DOHH2 (cell line): ENCODE data around the gene RFPL3.

ENCODE experiments used
- H3F3A ChIP-seq: fragments of 200-600 bp; sonication (generic), shearing (Covaris generic); 2 replicates; pipeline ENCODE4 v1.6.0; 2016; ENCODE audit warnings: antibody characterized with exemption, mild to moderate bottlenecking; ENCODE audit not compliant: control insufficient read depth, insufficient read depth
- H3K27ac ChIP-seq: fragments of 200-600 bp; sonication (generic); 2 replicates; pipeline ENCODE4 v1.5.1; 2014; ENCODE audit warnings: low read depth, mild to moderate bottlenecking, low read length, moderate library complexity
- H3K27me3 ChIP-seq: fragments of 200-600 bp; sonication (generic); 2 replicates; pipeline ENCODE4 v1.6.1; 2014; ENCODE audit warnings: mild to moderate bottlenecking, low read length, mixed read lengths; ENCODE audit not compliant: control insufficient read depth
- H3K36me3 ChIP-seq: fragments of 200-600 bp; sonication (generic); 2 replicates; pipeline ENCODE4 v1.6.1; 2014; ENCODE audit warnings: mild to moderate bottlenecking, low read length, moderate library complexity, mixed read lengths; ENCODE audit not compliant: control insufficient read depth
- H3K4me1 ChIP-seq: fragments of 200-600 bp; sonication (generic); 2 replicates; pipeline ENCODE4 v1.6.1; 2014; ENCODE audit warnings: mild to moderate bottlenecking, low read length, mixed read lengths; ENCODE audit not compliant: control insufficient read depth
- H3K4me2 ChIP-seq: fragments of 200-600 bp; sonication (generic); 2 replicates; pipeline ENCODE4 v1.6.0; 2014; ENCODE audit warnings: mild to moderate bottlenecking, low read length, moderate library complexity
- H3K4me3 ChIP-seq: fragments of 200-600 bp; sonication (generic); 2 replicates; pipeline ENCODE4 v1.5.1; 2014; ENCODE audit warnings: mild to moderate bottlenecking, low read length, mixed read lengths
- H3K79me2 ChIP-seq: fragments of 200-600 bp; sonication (generic); 2 replicates; pipeline ENCODE4 v1.6.1; 2014; ENCODE audit warnings: mild to moderate bottlenecking, low read length, mixed read lengths; ENCODE audit not compliant: control insufficient read depth
- H3K9me2 ChIP-seq: fragments of 200-600 bp; sonication (generic); replicated peaks from 2 replicates; pipeline ENCODE4 v1.6.1; 2014; ENCODE audit warnings: mild to moderate bottlenecking, low read length, mixed read lengths; ENCODE audit not compliant: control insufficient read depth
- H3K9me3 ChIP-seq: fragments of 200-600 bp; sonication (generic); 2 replicates; pipeline ENCODE4 v1.6.1; 2014; ENCODE audit warnings: antibody characterized with exemption, low read length, mixed read lengths; ENCODE audit not compliant: control insufficient read depth, insufficient read depth
- H4K20me1 ChIP-seq: fragments of 200-600 bp; sonication (generic); 2 replicates; pipeline ENCODE4 v1.6.0; 2014; ENCODE audit warnings: low read depth, mild to moderate bottlenecking, antibody characterized with exemption, low read length, moderate library complexity; ENCODE audit not compliant: control insufficient read depth, insufficient read depth
- EZH2phosphoT487 ChIP-seq: fragments of 200-600 bp; sonication (generic); IDR thresholded peaks from 2 replicates; pipeline ENCODE4 v1.6.1; 2017; ENCODE audit warnings: borderline replicate concordance, mild to moderate bottlenecking, antibody characterized with exemption, low read length, moderate library complexity, mixed read lengths
- TF ChIP-seq, protein P1 (sequence below): fragments of 200-600 bp; sonication (generic); IDR thresholded peaks from one replicate; pipeline ENCODE4 v1.5.1; 2014; ENCODE audit warnings: antibody characterized with exemption, mild to moderate bottlenecking, low read depth, low read length; ENCODE audit not compliant: poor library complexity, severe bottlenecking

RFPL3 gene

DNA sequence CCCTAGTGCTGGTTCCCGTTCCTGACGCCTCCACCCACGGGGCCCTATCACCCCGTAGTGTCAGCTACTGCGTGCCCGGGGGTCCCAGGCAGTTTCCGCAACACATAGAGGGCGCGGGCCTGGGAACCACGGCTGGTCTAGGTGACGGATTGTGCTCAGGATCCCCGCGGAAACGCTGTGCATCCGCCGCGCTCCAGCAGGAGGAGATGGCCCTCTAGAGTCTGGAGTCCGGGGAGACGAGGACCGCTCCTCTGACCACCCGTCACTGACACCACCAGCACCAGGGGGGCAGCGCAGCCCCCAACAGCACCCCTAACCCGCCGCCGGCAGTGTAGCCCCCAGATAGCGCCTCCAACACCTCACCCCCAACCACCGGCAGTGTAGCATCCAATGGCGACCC lies 4.4 kb upstream of the RFPL3 start:
- Histone ChIP-seq H3K27ac (no peak overlapping the region), H3K4me2 (no peak overlapping the region), H3K9me3 (no peaks in the 10 kb centered on the region), H3K27me3 (no peaks in the 10 kb centered on the region), H3K4me3 (no peak overlapping the region), H3K4me1 (no peaks in the 10 kb centered on the region), H3F3A (no peaks in the 10 kb centered on the region), H4K20me1 (no peaks in the 10 kb centered on the region), H3K36me3 (no peaks in the 10 kb centered on the region), H3K9me2 (no peaks in the 10 kb centered on the region), H3K79me2 (no peaks in the 10 kb centered on the region)
- TF ChIP-seq, protein P1, sequence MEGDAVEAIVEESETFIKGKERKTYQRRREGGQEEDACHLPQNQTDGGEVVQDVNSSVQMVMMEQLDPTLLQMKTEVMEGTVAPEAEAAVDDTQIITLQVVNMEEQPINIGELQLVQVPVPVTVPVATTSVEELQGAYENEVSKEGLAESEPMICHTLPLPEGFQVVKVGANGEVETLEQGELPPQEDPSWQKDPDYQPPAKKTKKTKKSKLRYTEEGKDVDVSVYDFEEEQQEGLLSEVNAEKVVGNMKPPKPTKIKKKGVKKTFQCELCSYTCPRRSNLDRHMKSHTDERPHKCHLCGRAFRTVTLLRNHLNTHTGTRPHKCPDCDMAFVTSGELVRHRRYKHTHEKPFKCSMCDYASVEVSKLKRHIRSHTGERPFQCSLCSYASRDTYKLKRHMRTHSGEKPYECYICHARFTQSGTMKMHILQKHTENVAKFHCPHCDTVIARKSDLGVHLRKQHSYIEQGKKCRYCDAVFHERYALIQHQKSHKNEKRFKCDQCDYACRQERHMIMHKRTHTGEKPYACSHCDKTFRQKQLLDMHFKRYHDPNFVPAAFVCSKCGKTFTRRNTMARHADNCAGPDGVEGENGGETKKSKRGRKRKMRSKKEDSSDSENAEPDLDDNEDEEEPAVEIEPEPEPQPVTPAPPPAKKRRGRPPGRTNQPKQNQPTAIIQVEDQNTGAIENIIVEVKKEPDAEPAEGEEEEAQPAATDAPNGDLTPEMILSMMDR, result no peak
- no peak for TF ChIP-seq EZH2phosphoT487

DNA sequence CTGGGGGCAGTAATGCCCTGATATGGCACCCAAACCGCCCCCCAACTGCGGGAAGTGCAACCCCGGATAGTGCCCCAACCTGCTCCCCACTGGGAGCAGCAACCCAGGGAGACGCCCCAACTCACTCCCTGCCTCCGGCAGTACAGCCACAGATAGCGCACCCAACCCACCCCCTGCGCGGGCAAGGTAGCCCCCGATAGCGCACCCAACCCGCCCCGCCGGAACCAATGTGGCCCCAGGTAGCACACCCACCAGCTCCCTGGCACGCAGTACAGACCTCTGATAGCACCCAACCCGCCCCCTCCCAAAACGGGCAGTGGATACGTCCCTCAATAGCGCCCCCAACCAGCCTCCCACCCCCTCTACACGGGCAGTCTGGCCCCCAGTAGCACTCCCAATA lies 3.8 kb upstream of the RFPL3 start:
- H3K9me2 ChIP-seq, result no peaks in the 10 kb centered on the region
- H3K79me2 ChIP-seq, result no peaks in the 10 kb centered on the region
- no peaks in the 10 kb centered on the region for H3K27me3 ChIP-seq
- no peaks in the 10 kb centered on the region for H3K4me1 ChIP-seq
- no peaks in the 10 kb centered on the region for H4K20me1 ChIP-seq
- no peaks in the 10 kb centered on the region for H3F3A ChIP-seq
- no peaks in the 10 kb centered on the region for H3K36me3 ChIP-seq
- H3K4me2 ChIP-seq, result no peak overlapping the region
- H3K9me3 ChIP-seq, result no peaks in the 10 kb centered on the region
- no peak for TF ChIP-seq EZH2phosphoT487
- TF ChIP-seq, protein P1, result no peak
- H3K27ac ChIP-seq, result no peak overlapping the region
- H3K4me3 ChIP-seq, result no peak overlapping the region

DNA sequence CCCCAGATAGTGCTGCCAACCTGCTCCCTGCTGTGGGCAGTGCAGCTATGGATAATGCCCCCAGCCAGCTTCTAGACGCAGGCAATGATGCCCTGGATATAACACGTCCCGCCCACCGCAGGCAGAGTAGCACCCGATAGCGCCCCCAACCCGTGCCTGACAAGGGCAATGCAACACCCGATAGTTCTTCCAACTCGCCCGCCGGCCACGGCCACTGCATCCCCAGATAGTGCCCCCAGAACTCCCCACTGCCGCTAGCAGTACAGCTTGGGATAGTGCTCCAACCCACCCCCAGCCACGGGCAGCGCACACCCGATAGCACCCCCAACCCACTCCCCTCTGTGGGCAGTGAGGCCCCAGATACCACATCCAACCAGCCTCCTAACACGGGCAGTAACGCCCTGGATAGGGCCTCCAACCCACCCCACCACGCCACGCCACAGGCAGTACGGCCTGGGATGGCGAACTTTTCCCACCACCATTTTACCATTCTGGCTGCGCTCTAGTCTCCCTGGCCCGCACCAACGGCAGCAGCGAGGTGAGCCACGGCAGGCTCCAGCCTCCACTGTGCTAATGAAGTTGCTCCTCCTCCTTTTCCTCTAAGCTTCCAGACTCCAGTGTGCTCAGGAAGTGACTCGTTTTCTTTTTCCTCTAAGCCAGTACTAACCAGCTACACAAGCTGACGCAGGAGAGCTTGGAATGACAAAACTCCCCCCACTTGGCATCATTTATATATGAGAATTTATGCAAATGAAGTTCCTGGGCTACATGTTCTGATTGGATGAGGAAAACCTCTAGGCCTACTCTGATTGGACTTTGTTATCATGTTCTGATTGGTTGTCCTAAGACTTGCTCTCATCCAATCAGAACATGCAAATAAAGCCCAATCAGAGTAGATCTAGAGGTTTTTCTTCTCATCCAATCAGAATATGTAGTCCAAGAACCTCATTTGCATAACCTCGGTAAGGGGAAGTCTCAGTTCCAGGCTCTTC lies 3.0 kb upstream of the RFPL3 start:
- Histone ChIP-seq H3K4me1 (no peaks in the 10 kb centered on the region), H3F3A (no peaks in the 10 kb centered on the region), H3K9me2 (no peaks in the 10 kb centered on the region), H3K79me2 (no peaks in the 10 kb centered on the region), H4K20me1 (no peaks in the 10 kb centered on the region), H3K27ac (no peak overlapping the region), H3K4me3 (no peak overlapping the region), H3K27me3 (no peaks in the 10 kb centered on the region), H3K36me3 (no peaks in the 10 kb centered on the region), H3K9me3 (no peaks in the 10 kb centered on the region), H3K4me2 (no peak overlapping the region)
- TF ChIP-seq, protein P1, result no peak
- no peak for TF ChIP-seq EZH2phosphoT487
